K562 (cell line): ENCODE measurements around the gene IL10RB. TPM values are rescaled to one million over a fixed set of nuclear protein-coding genes. Genes with fewer than 3 reads are reported as not detected.
A peak's percentile ranks its signal among the peaks of the same experiment; 100 is the strongest.

ENCODE experiments used
- ADNP ChIP-seq: fragments of 200-800 bp; sonication (Bioruptor generic); IDR thresholded peaks from 2 replicates; pipeline ENCODE4 v1.6.1; 2016; ENCODE audit warnings: missing genetic modification characterization, missing compliant biosample characterization
- CTBP1 ChIP-seq: fragments of 450-650 bp; IDR thresholded peaks from 2 replicates; pipeline ENCODE4 v1.6.1; 2016; ENCODE audit warnings: borderline replicate concordance
- E2F3 ChIP-seq: fragments of 250-450 bp; sonication (Bioruptor Pico); IDR thresholded peaks from 2 replicates; pipeline ENCODE4 v1.4.0; 2020; ENCODE audit warnings: mild to moderate bottlenecking
- LEF1 ChIP-seq: fragments of 450-650 bp; IDR thresholded peaks from 2 replicates; pipeline ENCODE4 v1.6.1; 2016; ENCODE audit warnings: mild to moderate bottlenecking
- MGA ChIP-seq: fragments of 450-650 bp; IDR thresholded peaks from 2 replicates; pipeline ENCODE4 v1.6.1; 2016; ENCODE audit warnings: mild to moderate bottlenecking, moderate library complexity
- SREBF2 ChIP-seq: sonication (generic); formaldehyde crosslinking; IDR thresholded peaks from 2 replicates; pipeline ENCODE4 v1.4.0; 2020; ENCODE audit warnings: mild to moderate bottlenecking, missing genetic modification reagents
- ZNF592 ChIP-seq: fragments of 450-650 bp; IDR thresholded peaks from 2 replicates; pipeline ENCODE4 v1.6.1; 2017; ENCODE audit warnings: antibody characterized with exemption, mild to moderate bottlenecking
- polyA plus RNA-seq, 8 experiments: library from polyadenylated mRNA; depleted of rRNA in 4 of 8; stranded (reverse) in 5 of 8; unstranded in 3 of 8; fragments of >200 nt; fragmentation: Nextera tagmentation in 2 of 8; fragmentation: Illumina TruSeq in 1 of 8; extraction: Ambion mirVana in 2 of 8; extraction: Trizol in 1 of 8; gene quantifications; 2 replicates each; pipeline versions ENCODE4 v1.2.1 to v1.2.3, GENCODE V29; 2011 to 2014; ENCODE audit warnings: inconsistent platforms in 1 of 8, missing spikeins in 1 of 8
- total RNA-seq, 7 experiments: library from RNA; depleted of rRNA in 6 of 7; stranded (reverse); fragments of >200 nt in 6 of 7; fragmentation: Illumina TruSeq in 2 of 7; extraction: Trizol in 2 of 7; gene quantifications; 2 replicates each; pipeline versions ENCODE4 v1.2.1 to v1.2.3, GENCODE V29; 2011 to 2021; ENCODE audit warnings: low replicate concordance in 1 of 7
- TF ChIP-seq, protein P1 (sequence below): fragments of 450-650 bp; IDR thresholded peaks from 2 replicates; pipeline ENCODE4 v1.7.0; 2016; ENCODE audit warnings: borderline replicate concordance

The IL10RB gene
- total and polyA plus RNA-seq, 9 of the 15 experiments (the other 6 are each of a cell fraction or from before 2014, with no cell fraction given), result 10.9 to 33.8 (median 23.0) TPM

DNA sequence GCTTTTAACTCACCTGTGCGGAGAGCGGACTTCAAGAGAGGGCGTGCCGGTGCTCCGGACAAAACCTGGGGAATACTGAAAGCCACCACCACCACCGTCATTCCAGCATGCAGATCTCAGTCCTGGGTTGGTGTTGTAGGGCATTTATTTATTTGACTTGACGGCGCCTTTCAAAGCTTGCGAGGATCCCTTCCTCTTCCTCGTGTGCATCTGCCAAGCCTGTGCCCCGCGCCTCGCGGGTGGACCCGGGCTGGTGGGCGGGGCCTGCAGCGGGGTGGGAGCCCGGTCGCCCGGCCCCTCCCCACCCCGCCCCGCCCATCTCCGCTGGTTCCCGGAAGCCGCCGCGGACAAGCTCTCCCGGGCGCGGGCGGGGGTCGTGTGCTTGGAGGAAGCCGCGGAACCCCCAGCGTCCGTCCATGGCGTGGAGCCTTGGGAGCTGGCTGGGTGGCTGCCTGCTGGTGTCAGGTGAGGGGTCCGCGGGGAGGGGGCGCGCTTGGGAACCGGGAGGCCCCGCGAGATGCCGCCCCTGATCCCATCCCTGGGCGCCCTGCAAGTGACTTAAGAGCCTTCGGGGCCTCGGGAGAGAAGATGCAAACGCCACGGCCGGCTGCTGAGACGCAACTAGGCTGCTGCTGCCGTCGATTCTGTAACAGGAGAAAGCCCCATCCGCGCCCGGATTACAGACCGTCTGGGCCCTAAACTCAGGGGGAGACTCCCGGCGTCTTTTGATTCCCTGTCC, at the start of gene IL10RB (continued):
- peak; percentile 45; the same call in 1 of the 2 replicates for TF ChIP-seq CTBP1
- TF ChIP-seq LEF1, result no peak
- TF ChIP-seq SREBF2, result no peak
- TF ChIP-seq MGA, result no peak
- TF ChIP-seq ADNP (tag), result no peak
- TF ChIP-seq E2F3 (CRISPR knock-in tag), result no peak
- TF ChIP-seq, protein P1, sequence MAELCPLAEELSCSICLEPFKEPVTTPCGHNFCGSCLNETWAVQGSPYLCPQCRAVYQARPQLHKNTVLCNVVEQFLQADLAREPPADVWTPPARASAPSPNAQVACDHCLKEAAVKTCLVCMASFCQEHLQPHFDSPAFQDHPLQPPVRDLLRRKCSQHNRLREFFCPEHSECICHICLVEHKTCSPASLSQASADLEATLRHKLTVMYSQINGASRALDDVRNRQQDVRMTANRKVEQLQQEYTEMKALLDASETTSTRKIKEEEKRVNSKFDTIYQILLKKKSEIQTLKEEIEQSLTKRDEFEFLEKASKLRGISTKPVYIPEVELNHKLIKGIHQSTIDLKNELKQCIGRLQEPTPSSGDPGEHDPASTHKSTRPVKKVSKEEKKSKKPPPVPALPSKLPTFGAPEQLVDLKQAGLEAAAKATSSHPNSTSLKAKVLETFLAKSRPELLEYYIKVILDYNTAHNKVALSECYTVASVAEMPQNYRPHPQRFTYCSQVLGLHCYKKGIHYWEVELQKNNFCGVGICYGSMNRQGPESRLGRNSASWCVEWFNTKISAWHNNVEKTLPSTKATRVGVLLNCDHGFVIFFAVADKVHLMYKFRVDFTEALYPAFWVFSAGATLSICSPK, result no peak
- TF ChIP-seq ZNF592, result no peak
